PC-9 (cell line): ENCODE results near the gene ADARB2. TPM values are rescaled to one million over a fixed set of nuclear protein-coding genes. Genes with fewer than 3 reads are reported as not detected.

Experiments
- BruUV-seq: library from RNA; stranded (reverse); fragments of 400-500 nt; replicated peaks from 2 replicates; lab custom pipeline; 2021; lab: Mats Ljungman, UMichigan
- CTCF ChIA-PET: fragments of 300-600 bp; sonication (Branson Sonifier 250); formaldehyde crosslinking; loops from one replicate; lab custom pipeline; 2022; ENCODE audit warnings: antibody characterized with exemption; lab: Charles Lee
- POLR2A ChIA-PET: fragments of 300-600 bp; sonication (Branson Sonifier 250); formaldehyde crosslinking; loops from one replicate; lab custom pipeline; 2022; ENCODE audit warnings: antibody characterized with exemption; ENCODE audit not compliant: unreplicated experiment; lab: Charles Lee
- DNase-seq, 2 experiments: peaks; one replicate each; pipeline versions ENCODE4 v3.0.0 to v3.0.0-alpha.2; 2015 to 2022; ENCODE audit warnings: mixed read lengths in 1 of 2
- H2AFZ ChIP-seq: fragments of 200-600 bp; sonication (generic); 2 replicates; pipeline ENCODE4 v1.8.1; 2017; ENCODE audit warnings: antibody characterized with exemption
- H3F3A ChIP-seq: fragments of 200-600 bp; sonication (generic); 2 replicates; pipeline ENCODE4 v1.8.1; 2017; ENCODE audit warnings: antibody characterized with exemption, mild to moderate bottlenecking, low read depth; ENCODE audit not compliant: insufficient read depth
- H3K27ac ChIP-seq: fragments of 200-600 bp; sonication (generic); 2 replicates; pipeline ENCODE4 v1.6.1; 2016; ENCODE audit warnings: mixed run types
- H3K27me3 ChIP-seq: fragments of 200-600 bp; sonication (generic); 2 replicates; pipeline ENCODE4 v1.6.1; 2016; ENCODE audit warnings: low read depth, mixed run types; ENCODE audit not compliant: insufficient read depth
- H3K36me3 ChIP-seq: fragments of 200-600 bp; sonication (generic); 2 replicates; pipeline ENCODE4 v1.6.1; 2016; ENCODE audit warnings: low read depth, mixed run types
- H3K4me1 ChIP-seq: fragments of 200-600 bp; sonication (generic); replicated peaks from 2 replicates; pipeline ENCODE4 v1.6.1; 2016; ENCODE audit warnings: mixed run types; ENCODE audit not compliant: insufficient read depth
- H3K4me2 ChIP-seq: fragments of 200-600 bp; sonication (generic); 2 replicates; pipeline ENCODE4 v1.6.1; 2017; ENCODE audit warnings: mixed run types
- H3K4me3 ChIP-seq: fragments of 200-600 bp; sonication (generic); 2 replicates; pipeline ENCODE4 v1.6.1; 2016; ENCODE audit warnings: mixed run types
- H3K79me2 ChIP-seq: fragments of 200-600 bp; sonication (generic); 2 replicates; pipeline ENCODE4 v1.6.1; 2017; ENCODE audit warnings: low read depth, mixed run types
- H3K9me2 ChIP-seq: fragments of 200-600 bp; sonication (generic); 2 replicates; pipeline ENCODE4 v1.8.1; 2017; ENCODE audit warnings: mild to moderate bottlenecking; ENCODE audit not compliant: insufficient read depth
- H3K9me3 ChIP-seq: fragments of 200-600 bp; sonication (generic); 2 replicates; pipeline ENCODE4 v1.8.1; 2016; ENCODE audit warnings: low read depth; ENCODE audit not compliant: insufficient read depth
- H4K20me1 ChIP-seq: fragments of 200-600 bp; sonication (generic); 2 replicates; pipeline ENCODE4 v1.8.1; 2017; ENCODE audit not compliant: insufficient read depth
- EZH2 ChIP-seq: fragments of 200-600 bp; sonication (generic); IDR thresholded peaks from 2 replicates; pipeline ENCODE4 v1.8.0; 2017; ENCODE audit warnings: antibody characterized with exemption, low read depth
- intact Hi-C: fragments of 100-400 bp; cut with micrococcal nuclease; formaldehyde crosslinking; loops from one replicate; pipeline ENCODE4 v1.10.0; 2022; ENCODE audit not compliant: unreplicated experiment
- total RNA-seq: library from RNA; stranded (reverse); gene quantifications from 2 replicates; pipeline ENCODE4 v1.2.3, GENCODE V29; 2021
- TF ChIP-seq, protein P1 (sequence below): fragments of 200-600 bp; sonication (generic); conservative IDR thresholded peaks from 2 replicates; pipeline ENCODE4 v1.6.1; 2017; ENCODE audit warnings: mixed run types, antibody characterized with exemption, mild to moderate bottlenecking, moderate library complexity

Gene ADARB2
- total RNA-seq, 1 experiment from 2014 or later: not detected

DNA sequence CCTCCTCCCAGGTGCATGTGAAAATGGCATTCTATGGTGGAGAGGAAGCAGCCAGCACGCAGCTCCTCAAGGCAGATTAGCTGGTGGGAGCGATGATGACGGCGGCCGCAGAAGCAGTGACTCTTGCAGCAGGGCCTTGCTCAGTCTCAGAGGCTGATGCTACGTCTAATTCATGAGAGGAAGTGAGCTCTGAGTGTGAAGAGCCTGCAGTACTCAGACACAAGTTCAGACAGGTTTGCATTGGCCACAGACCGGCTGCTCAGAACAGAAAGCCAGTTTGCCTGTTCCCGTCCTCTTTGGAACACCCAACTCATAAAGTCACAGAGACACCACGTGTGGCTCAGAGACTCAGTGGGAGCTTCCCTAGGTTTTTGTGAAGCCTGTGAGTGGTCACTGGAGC, 136.5 kb downstream of the ADARB2 start:
- intact Hi-C loops: no loop called here
- ChIA-PET CTCF (interaction anchor here (0.6 kb wide), 1 partner anchor 180 kb away, joined by 4 read pairs; no protein-coding TSS in a partner anchor), POLR2A (no interaction called here)
- no peak overlapping the region for H3K27ac ChIP-seq
- no peak for DNase-seq
- no peaks in the 10 kb centered on the region for H3F3A ChIP-seq
- no peaks in the 10 kb centered on the region for H3K36me3 ChIP-seq
- TF ChIP-seq, protein P1, sequence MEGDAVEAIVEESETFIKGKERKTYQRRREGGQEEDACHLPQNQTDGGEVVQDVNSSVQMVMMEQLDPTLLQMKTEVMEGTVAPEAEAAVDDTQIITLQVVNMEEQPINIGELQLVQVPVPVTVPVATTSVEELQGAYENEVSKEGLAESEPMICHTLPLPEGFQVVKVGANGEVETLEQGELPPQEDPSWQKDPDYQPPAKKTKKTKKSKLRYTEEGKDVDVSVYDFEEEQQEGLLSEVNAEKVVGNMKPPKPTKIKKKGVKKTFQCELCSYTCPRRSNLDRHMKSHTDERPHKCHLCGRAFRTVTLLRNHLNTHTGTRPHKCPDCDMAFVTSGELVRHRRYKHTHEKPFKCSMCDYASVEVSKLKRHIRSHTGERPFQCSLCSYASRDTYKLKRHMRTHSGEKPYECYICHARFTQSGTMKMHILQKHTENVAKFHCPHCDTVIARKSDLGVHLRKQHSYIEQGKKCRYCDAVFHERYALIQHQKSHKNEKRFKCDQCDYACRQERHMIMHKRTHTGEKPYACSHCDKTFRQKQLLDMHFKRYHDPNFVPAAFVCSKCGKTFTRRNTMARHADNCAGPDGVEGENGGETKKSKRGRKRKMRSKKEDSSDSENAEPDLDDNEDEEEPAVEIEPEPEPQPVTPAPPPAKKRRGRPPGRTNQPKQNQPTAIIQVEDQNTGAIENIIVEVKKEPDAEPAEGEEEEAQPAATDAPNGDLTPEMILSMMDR: no peak
- no peak for TF ChIP-seq EZH2
- H3K4me2 ChIP-seq: no peak overlapping the region
- no peaks in the 10 kb centered on the region for H3K9me2 ChIP-seq
- no peak overlapping the region for H2AFZ ChIP-seq
- H3K9me3 ChIP-seq: no peaks in the 10 kb centered on the region
- H3K4me1 ChIP-seq: no peaks in the 10 kb centered on the region
- no peak overlapping the region for H3K4me3 ChIP-seq
- H3K79me2 ChIP-seq: no peaks in the 10 kb centered on the region
- no peaks in the 10 kb centered on the region for H4K20me1 ChIP-seq
- BruUV-seq: no TSS peak
- peaks cover 53% of the 10 kb centered on the region for H3K27me3 ChIP-seq

DNA sequence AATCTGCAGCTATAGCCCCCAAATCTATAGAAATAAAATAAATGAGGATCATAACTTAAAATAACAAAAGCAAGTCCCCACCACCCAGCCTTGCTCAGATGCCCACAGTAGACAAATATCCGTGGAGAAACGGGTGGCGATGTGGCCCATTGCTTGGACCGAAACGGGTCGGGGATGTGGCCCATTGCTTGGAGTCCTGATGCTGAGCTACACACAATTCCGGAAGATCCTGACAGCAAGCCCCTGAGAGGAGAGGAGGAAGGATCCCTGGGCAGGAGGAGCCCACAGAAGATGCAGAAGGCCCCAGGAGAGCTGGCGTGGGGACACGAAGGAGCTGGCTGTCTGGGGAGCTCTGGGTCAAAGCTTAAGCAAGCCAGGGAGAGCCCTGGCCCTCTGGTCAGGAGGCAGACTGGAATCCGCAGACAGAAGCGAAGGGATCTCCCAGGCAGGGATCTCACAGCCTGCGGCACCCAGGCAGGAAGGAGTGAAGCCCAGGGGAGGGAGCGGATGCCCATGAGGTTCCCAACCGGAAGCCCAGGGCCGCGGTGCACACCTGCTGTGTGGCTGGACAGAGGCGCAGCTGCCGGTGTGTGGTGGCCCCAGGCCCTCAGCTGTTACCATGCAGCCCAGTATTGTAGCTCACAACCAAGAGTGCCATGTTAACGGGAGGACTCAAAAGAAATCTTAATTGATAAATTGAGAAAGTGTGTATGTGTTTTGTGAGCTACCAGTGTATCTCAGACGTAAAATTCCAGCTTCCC, 138.8 kb downstream of the ADARB2 start:
- Histone ChIP-seq H3K4me1 (no peaks in the 10 kb centered on the region), H3K9me2 (no peaks in the 10 kb centered on the region), H2AFZ (no peak overlapping the region), H3K27me3 (peaks cover 60% of the 10 kb centered on the region), H3K9me3 (no peaks in the 10 kb centered on the region), H4K20me1 (no peaks in the 10 kb centered on the region), H3K27ac (no peak overlapping the region), H3K4me3 (no peak overlapping the region), H3K36me3 (no peaks in the 10 kb centered on the region), H3K79me2 (no peaks in the 10 kb centered on the region), H3F3A (no peaks in the 10 kb centered on the region), H3K4me2 (no peak overlapping the region)
- intact Hi-C loops: no loop called here
- CTCF ChIA-PET: no interaction called here
- BruUV-seq: no TSS peak
- no peak for DNase-seq
- POLR2A ChIA-PET: no interaction called here
- TF ChIP-seq, protein P1: no peak
- TF ChIP-seq EZH2: no peak

DNA sequence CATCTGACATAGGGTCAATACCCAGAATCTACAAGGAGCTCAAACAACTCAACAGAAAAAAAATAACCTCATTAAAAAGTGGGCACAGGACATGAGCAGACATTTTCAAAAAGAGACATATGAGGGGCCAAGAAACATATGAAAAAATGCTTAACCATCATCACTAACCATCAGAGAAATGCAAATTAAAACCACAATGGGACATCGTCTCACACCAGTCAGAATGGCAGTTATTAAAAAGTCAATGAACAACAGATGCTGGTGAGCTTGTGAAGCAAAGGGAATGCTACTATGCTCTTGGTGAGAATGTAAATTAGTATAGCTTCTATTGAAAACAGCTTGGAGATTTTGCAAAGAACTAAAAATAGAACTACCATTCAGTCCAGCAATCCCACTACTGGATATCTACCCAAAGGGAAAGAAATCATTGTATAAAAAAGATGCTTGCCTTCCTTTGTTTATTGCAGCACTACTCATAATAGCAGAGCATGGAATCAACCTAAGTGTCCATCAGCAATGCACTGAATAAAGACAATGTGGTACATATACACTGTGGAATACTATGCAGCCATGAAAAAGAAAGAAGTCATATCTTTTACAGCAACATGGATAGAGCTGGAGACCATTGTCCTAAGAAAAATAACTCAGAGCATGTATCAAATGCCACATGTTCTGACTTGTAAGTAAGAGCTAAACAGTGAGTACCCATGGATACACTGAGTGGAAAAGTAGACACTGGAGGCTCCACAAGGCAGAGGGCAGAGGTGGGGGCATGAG, 139.8 kb downstream of the ADARB2 start:
- no peaks in the 10 kb centered on the region for H3K9me2 ChIP-seq
- H3K27me3 ChIP-seq: peaks cover 55% of the 10 kb centered on the region
- H3K4me3 ChIP-seq: no peak overlapping the region
- intact Hi-C loops: no loop called here
- H3K27ac ChIP-seq: no peak overlapping the region
- no peaks in the 10 kb centered on the region for H3F3A ChIP-seq
- no peak for TF ChIP-seq EZH2
- TF ChIP-seq, protein P1: no peak
- H3K4me2 ChIP-seq: no peak overlapping the region
- no peaks in the 10 kb centered on the region for H3K4me1 ChIP-seq
- no peak overlapping the region for H2AFZ ChIP-seq
- DNase-seq: no peak
- ChIA-PET POLR2A (no interaction called here), CTCF (no interaction called here)
- no TSS peak for BruUV-seq
- no peaks in the 10 kb centered on the region for H4K20me1 ChIP-seq
- H3K79me2 ChIP-seq: no peaks in the 10 kb centered on the region
- no peaks in the 10 kb centered on the region for H3K9me3 ChIP-seq
- no peaks in the 10 kb centered on the region for H3K36me3 ChIP-seq
